ENCODE data around the gene ZNF653. TPM values are rescaled to one million over a fixed set of nuclear protein-coding genes. Genes with fewer than 3 reads are reported as not detected.
"Not testable (repeated sequence)": the region's sequence is repeated elsewhere in the genome, so short reads cannot be mapped to it uniquely, and the experiment has no call there.

Gene ZNF653
- total RNA-seq, 1 experiment from 2014 or later = 21.8 TPM

GRCh38 chr19:11446271-11446651 lies 59.4 kb downstream of the ZNF653 start:
- DNase-seq (ENCODE audit: low spot score) = no peak
- in situ Hi-C loops (cut with HindIII; ENCODE audit: low sequenced_read_pairs) = no loop called here

- in situ Hi-C loops (cut with HindIII; ENCODE audit: low sequenced_read_pairs) = no loop called here
- DNase-seq (ENCODE audit: low spot score) = no peak
These were observed 60.5 kb downstream of the ZNF653 start for GRCh38 chr19:11445141-11445540.

GRCh38 chr19:11444059-11444458 lies 61.6 kb downstream of the ZNF653 start:
- DNase-seq (ENCODE audit: low spot score) = peak; percentile 58
- in situ Hi-C loops (cut with HindIII; ENCODE audit: low sequenced_read_pairs) = no loop called here

- no peak for DNase-seq (ENCODE audit: low spot score)
- in situ Hi-C loops (cut with HindIII; ENCODE audit: low sequenced_read_pairs) = no loop called here
These were observed 67.7 kb downstream of the ZNF653 start for GRCh38 chr19:11437955-11438354.

- no peak for DNase-seq (ENCODE audit: low spot score)
- in situ Hi-C loops (cut with HindIII; ENCODE audit: low sequenced_read_pairs) = no loop called here
These were observed 69.8 kb downstream of the ZNF653 start for GRCh38 chr19:11435833-11436313.

GRCh38 chr19:11435057-11435832 lies 70.4 kb downstream of the ZNF653 start, which contains the start of the genes ODAD3 and PRKCSH:
ODAD3 (minus strand) TSS chr19:11435121; CDS start chr19:11435016, 105 bp downstream.
PRKCSH (plus strand) TSS chr19:11435635; CDS start chr19:11436118, 483 bp downstream.
- DNase-seq (ENCODE audit: low spot score) = peak; percentile 100
- in situ Hi-C loops (cut with HindIII; ENCODE audit: low sequenced_read_pairs) = no loop called here

- in situ Hi-C loops (cut with HindIII; ENCODE audit: low sequenced_read_pairs) = no loop called here
These were observed 71.0 kb downstream of the ZNF653 start for GRCh38 chr19:11434703-11435056.

GRCh38 chr19:11433526-11433925 lies 72.1 kb downstream of the ZNF653 start:
- DNase-seq (ENCODE audit: low spot score); in situ Hi-C loops (cut with HindIII; ENCODE audit: low sequenced_read_pairs): not testable (repeated sequence)

More at GRCh38 chr19:11434703-11435056, 71.0 kb downstream of the ZNF653 start:
- no peak for DNase-seq (ENCODE audit: low spot score)

Other genes with a start within 250 kb of the ZNF653 start
- 12.2 and 23.6 TPM in 2 replicates for gene DOCK6, start 243.3 kb downstream of the ZNF653 start, total RNA-seq (2014; rRNA removed; shearing (Covaris generic))
- not detected in 2 replicates for gene TSPAN16, start 209.7 kb downstream of the ZNF653 start, total RNA-seq (2014; rRNA removed; shearing (Covaris generic))
- 18.2 and 18.3 TPM in 2 replicates for gene RAB3D, start 166.2 kb downstream of the ZNF653 start, total RNA-seq (2014; rRNA removed; shearing (Covaris generic))
- 363 and 408 TPM in 2 replicates for gene TMEM205, start 159.6 kb downstream of the ZNF653 start, total RNA-seq (2014; rRNA removed; shearing (Covaris generic))
- gene CCDC159, start 159.3 kb downstream of the ZNF653 start, total RNA-seq (2014; rRNA removed; shearing (Covaris generic)) = 2.6 TPM in 2 replicates
- gene PLPPR2, start 150.4 kb downstream of the ZNF653 start, total RNA-seq (2014; rRNA removed; shearing (Covaris generic)) = 8.1 and 11.5 TPM in 2 replicates
- 6.2 and 6.3 TPM in 2 replicates for gene SWSAP1, start 131.2 kb downstream of the ZNF653 start, total RNA-seq (2014; rRNA removed; shearing (Covaris generic))
- gene EPOR, start 121.5 kb downstream of the ZNF653 start, total RNA-seq (2014; rRNA removed; shearing (Covaris generic)) = 20.3 and 20.9 TPM in 2 replicates
- gene RGL3, start 86.5 kb downstream of the ZNF653 start, total RNA-seq (2014; rRNA removed; shearing (Covaris generic)) = not detected in 2 replicates
- 1.7 and 6.1 TPM in 2 replicates for gene ODAD3, start 70.7 kb downstream of the ZNF653 start, total RNA-seq (2014; rRNA removed; shearing (Covaris generic))
- gene PRKCSH, start 70.2 kb downstream of the ZNF653 start, total RNA-seq (2014; rRNA removed; shearing (Covaris generic)) = 116 and 141 TPM in 2 replicates
- 0.43 and 2.4 TPM in 2 replicates for gene ELAVL3, start 24.8 kb downstream of the ZNF653 start, total RNA-seq (2014; rRNA removed; shearing (Covaris generic))
- 104 and 109 TPM in 2 replicates for gene ECSIT, start 23.3 kb upstream of the ZNF653 start, total RNA-seq (2014; rRNA removed; shearing (Covaris generic))
- gene CNN1, start 33.0 kb upstream of the ZNF653 start, total RNA-seq (2014; rRNA removed; shearing (Covaris generic)) = 28.0 and 34.3 TPM in 2 replicates
- gene ELOF1, start 53.4 kb upstream of the ZNF653 start, total RNA-seq (2014; rRNA removed; shearing (Covaris generic)) = 54.0 and 57.8 TPM in 2 replicates
- gene ACP5, start 71.8 kb upstream of the ZNF653 start, total RNA-seq (2014; rRNA removed; shearing (Covaris generic)) = not detected in 2 replicates
- gene ZNF627, start 91.6 kb upstream of the ZNF653 start, total RNA-seq (2014; rRNA removed; shearing (Covaris generic)) = 28.9 and 35.6 TPM in 2 replicates
- 11.3 and 14.0 TPM in 2 replicates for gene ZNF823, start 233.1 kb upstream of the ZNF653 start, total RNA-seq (2014; rRNA removed; shearing (Covaris generic))

All from G401 (cell line).